Body of pancreas (tissue), 4 donors: Measurements from ENCODE around the gene CDS1.

Experiments
- CTCF ChIP-seq, 7 experiments: fragments of 450-650 bp in 4 of 7; fragments of 200-600 bp in 3 of 7; sonication (generic) in 3 of 7; IDR thresholded peaks; one replicate each; pipeline ENCODE4 v1.5.1; 2016 to 2019; ENCODE audit warnings: antibody characterized with exemption in 7 of 7
- POLR2A ChIP-seq, 3 donors: fragments of 450-650 bp; IDR thresholded peaks; one replicate each; pipeline ENCODE4 v1.6.1; 2016; ENCODE audit warnings: antibody characterized with exemption in 3 of 3, mild to moderate bottlenecking in 2 of 3

- TF ChIP-seq CTCF (IDR thresholded peaks at IDR 0.05) = no peak
- TF ChIP-seq POLR2A (IDR thresholded peaks at IDR 0.05) = no peak
Measured at GRCh38 chr4:84644087-84644486, 61.2 kb downstream of the CDS1 start.
